Pancreas (tissue), 10 donors: ENCODE data around the gene DAPK2. TPM values are rescaled to one million over a fixed set of nuclear protein-coding genes. Genes with fewer than 3 reads are reported as not detected.

Experiments used
- ATAC-seq, 4 donors: fragments of 200-7000 bp; cut with Tn5 transposase; one replicate each; pipeline versions ENCODE4 v1.8.0 to v1.9.1; 2020; ENCODE audit warnings: mild to moderate bottlenecking in 4 of 4, moderate library complexity in 4 of 4
- DNase-seq, 6 donors: peaks; one replicate each; pipeline ENCODE4 v3.0.0-alpha.2; 2020
- FAIRE-seq: peaks from 2 replicates; lab custom pipeline; 2012; peaks lifted over from hg19 to GRCh38; lab: Jason Lieb, UNC
- H3K27ac ChIP-seq, 4 donors: fragments of 200-600 bp; sonication (generic); 1 replicate in 3 of 4; 2 replicates in 1 of 4; pipeline versions ENCODE4 v1.5.0 to v1.8.0; 2020
- H3K27me3 ChIP-seq, 4 donors: fragments of 200-600 bp; one replicate each; pipeline ENCODE4 v1.8.0; 2021
- H3K36me3 ChIP-seq, 3 donors: fragments of 200-600 bp; sonication (generic) in 1 of 3; one replicate each; pipeline versions ENCODE4 v1.5.0 to v1.8.0; 2020 to 2021
- H3K4me1 ChIP-seq, 3 donors: fragments of 200-600 bp; one replicate each; pipeline ENCODE4 v1.8.0; 2021
- H3K4me3 ChIP-seq, 4 donors: fragments of 200-600 bp; sonication (generic) in 2 of 4; one replicate each; pipeline versions ENCODE4 v1.5.0 to v1.8.0; 2020 to 2021
- H3K9me3 ChIP-seq, 4 donors: fragments of 200-600 bp; one replicate each; pipeline ENCODE4 v1.8.0; 2021
- whole genome bisulfite sequencing, 2 donors: extraction: QIAGEN DNeasy Blood & Tissue Kit; methylation state at CpG; one replicate each; pipeline ENCODE4 v1.1.7; 2013; 5-methylcytosine and 5-hydroxymethylcytosine counted together
- intact Hi-C, 3 donors: fragments of 100-400 bp; cut with DNase I; formaldehyde crosslinking; loops; one replicate each; pipeline versions ENCODE4 v1.11.1 to v1.14.2; 2022
- polyA plus RNA-seq, 2 donors: library from polyadenylated mRNA; stranded (reverse); fragments of 200-250 nt; gene quantifications; one replicate each; pipeline ENCODE4 v1.2.3, GENCODE V29; 2013
- total RNA-seq, 6 donors: library from RNA; stranded (reverse); fragmentation: NEBNext Ultra II Directional in 4 of 6; extraction: Animal tissue kit (Norgen Biotek cat#: 25700) in 4 of 6; gene quantifications; one replicate each; pipeline versions ENCODE4 v1.2.1 to v1.2.4, GENCODE V29; 2021 to 2023
- TF ChIP-seq, protein P1 (sequence below), 4 donors: fragments of 200-600 bp; sonication (generic) in 3 of 4; IDR thresholded peaks; one replicate each; pipeline versions ENCODE4 v1.5.0 to v1.8.0; 2021; ENCODE audit warnings: antibody characterized with exemption in 4 of 4
- donor health status: healthy with polysubstance abuse.
- donor health status: DM: no; HTN: no; CAD: no; lungs with moderate emphysema.
- donor health status: DM: no; HTN: no; CAD: no.
- donor health status: control.
- donor health status: control.
- donor health status: Bipolar disorder and iron deficiency.
- donor health status: DM: yes; HTN: yes; CAD: no.
- donor health status: DM: no; HTN: no; CAD: no.
- donor health status: DM: no; HTN: no; CAD: no.
- donor health status: DM: yes; HTN: yes; CAD: no.

The DAPK2 gene
- total and polyA plus RNA-seq, 8 donors: 2.1 to 8.0 (median 5.4) TPM

DNA sequence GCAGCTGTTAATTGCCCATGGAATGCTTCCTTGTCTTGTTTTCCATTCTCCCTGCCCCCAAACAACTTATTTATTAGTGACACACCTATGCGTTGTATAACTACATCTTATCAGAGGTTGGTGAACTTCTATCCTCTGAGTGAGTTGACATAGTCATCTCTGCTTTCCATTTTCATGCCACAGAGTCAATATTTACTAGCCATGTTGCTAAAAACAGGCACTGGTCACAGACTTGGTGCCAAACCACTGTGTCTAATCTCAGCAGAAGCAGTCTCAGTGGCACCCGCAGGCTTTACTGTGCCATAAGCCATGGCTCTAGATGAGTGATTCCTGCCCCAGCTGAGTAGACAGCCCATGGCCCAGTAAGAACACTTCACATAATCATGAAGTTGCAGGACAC, 26.5 kb downstream of the DAPK2 start:
- Histone ChIP-seq H3K4me1 (peaks cover 19 to 25% (median 19%) of the 10 kb centered on the region in 3 donors), H3K27me3 (no peaks in the 10 kb centered on the region)
- 21 to 23% methylated on average over 2 of the region's 2 CpGs for WGBS, 2 donors

DNA sequence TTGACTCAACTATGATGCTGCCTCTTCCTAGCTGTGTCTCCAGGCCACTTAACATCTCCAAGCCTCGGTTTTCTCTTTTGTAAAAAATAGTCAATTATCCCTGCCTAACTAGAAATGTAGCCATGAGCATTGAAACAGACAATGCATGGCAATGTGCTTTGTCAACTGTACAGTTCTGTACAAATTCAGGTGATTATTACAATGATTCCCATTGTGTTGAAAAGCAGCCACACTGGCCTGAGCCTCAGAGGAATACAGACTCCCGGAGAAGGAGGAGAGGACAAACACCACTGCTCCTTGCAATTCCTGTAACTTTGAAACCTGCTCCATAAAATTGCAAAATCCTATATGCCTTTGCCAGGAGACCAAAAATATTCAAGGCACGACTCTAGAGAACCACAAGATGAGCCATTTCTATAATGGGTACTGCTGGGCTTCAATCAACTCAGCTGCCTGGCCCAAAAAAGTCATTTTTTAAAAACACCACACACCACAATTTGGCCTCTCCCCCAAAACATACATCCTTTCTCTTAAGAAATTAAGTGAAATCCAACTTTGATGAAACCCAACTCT, 28.6 kb downstream of the DAPK2 start:
- H3K36me3 ChIP-seq: no peaks in the 10 kb centered on the region
- WGBS, 2 donors: 84 to 88% methylated on average over 3 of the region's 3 CpGs
- H3K27me3 ChIP-seq: no peaks in the 10 kb centered on the region
- intact Hi-C loops: no loop called here
- H3K9me3 ChIP-seq: no peaks in the 10 kb centered on the region
- peaks cover 25 to 38% (median 33%) of the 10 kb centered on the region in 3 donors for H3K4me1 ChIP-seq
- TF ChIP-seq, protein P1, sequence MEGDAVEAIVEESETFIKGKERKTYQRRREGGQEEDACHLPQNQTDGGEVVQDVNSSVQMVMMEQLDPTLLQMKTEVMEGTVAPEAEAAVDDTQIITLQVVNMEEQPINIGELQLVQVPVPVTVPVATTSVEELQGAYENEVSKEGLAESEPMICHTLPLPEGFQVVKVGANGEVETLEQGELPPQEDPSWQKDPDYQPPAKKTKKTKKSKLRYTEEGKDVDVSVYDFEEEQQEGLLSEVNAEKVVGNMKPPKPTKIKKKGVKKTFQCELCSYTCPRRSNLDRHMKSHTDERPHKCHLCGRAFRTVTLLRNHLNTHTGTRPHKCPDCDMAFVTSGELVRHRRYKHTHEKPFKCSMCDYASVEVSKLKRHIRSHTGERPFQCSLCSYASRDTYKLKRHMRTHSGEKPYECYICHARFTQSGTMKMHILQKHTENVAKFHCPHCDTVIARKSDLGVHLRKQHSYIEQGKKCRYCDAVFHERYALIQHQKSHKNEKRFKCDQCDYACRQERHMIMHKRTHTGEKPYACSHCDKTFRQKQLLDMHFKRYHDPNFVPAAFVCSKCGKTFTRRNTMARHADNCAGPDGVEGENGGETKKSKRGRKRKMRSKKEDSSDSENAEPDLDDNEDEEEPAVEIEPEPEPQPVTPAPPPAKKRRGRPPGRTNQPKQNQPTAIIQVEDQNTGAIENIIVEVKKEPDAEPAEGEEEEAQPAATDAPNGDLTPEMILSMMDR (IDR thresholded peaks at IDR 0.05): no peak
- DNase-seq (no peak), ATAC-seq (no peak), FAIRE-seq (no peak)
- no peak overlapping the region for H3K4me3 ChIP-seq
- no peak overlapping the region for H3K27ac ChIP-seq

More for the DNA sequence above, 26.5 kb downstream of the DAPK2 start:
- Histone ChIP-seq H3K27ac (peak overlapping the region in 2 of 4 donors; percentile 47 to 62), H3K36me3 (no peaks in the 10 kb centered on the region), H3K4me3 (no peak overlapping the region), H3K9me3 (no peaks in the 10 kb centered on the region)
- DNase-seq (peak in 4 of 6 donors; percentile 28 to 73 (median 61)), FAIRE-seq (no peak), ATAC-seq (peak; percentile 72 to 84 (median 80))
- TF ChIP-seq, protein P1 (IDR thresholded peaks at IDR 0.05): no peak
- intact Hi-C loops: no loop called here

DNA sequence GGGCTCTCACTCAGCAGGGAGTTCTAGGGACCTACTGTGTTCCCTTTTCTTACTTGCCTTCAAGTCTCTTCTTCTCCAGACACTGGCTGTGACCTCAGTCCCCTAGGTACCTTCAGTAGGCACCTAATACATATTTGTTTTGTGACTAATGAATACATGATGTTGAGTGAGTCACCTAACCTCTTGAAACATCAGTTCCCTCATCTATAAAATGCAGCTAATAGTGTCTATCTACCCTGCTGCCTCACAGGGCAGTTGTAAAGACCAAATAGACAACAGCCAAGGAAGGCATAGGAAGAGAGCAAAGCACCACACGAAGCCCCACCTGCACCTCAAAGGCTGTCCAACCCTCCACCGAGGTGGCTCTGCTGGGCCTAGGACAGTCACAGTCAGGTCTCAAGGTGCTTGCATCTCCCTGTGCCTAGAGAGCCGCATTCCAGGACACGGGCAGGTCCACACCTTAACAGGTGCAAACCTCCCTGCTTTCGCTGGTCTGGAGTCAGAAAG, 29.1 kb downstream of the DAPK2 start:
- TF ChIP-seq, protein P1 (IDR thresholded peaks at IDR 0.05): no peak
- H3K36me3 ChIP-seq: no peaks in the 10 kb centered on the region
- ATAC-seq (peak; percentile 15 to 59 (median 30)), FAIRE-seq (no peak), DNase-seq (no peak)
- H3K27ac ChIP-seq: no peak overlapping the region
- no peaks in the 10 kb centered on the region for H3K9me3 ChIP-seq
- 95 to 96% methylated on average over 5 of the region's 5 CpGs for WGBS, 2 donors
- peaks cover 25 to 38% (median 33%) of the 10 kb centered on the region in 3 donors for H3K4me1 ChIP-seq
- intact Hi-C loops: no loop called here
- no peaks in the 10 kb centered on the region for H3K27me3 ChIP-seq
- no peak overlapping the region for H3K4me3 ChIP-seq

DNA sequence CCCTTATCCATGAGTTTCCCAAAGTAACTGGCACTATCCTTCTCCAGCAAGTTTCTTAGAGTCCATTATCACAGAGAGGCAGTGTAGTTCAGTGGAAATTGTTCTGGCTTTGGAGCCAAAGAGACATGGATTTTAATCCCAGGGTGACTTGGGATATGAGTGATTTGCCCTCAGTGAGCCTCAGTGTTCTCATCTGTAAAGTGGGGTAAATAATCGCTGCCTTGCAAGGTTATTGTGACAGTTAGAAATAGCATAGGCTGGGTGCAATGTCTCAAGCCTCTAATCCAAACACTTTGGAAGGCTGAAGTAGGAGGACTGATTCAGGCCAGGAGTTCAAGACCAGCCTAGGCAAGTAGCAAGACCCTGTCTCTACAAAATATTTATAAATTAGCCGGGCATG, 30.0 kb downstream of the DAPK2 start:
- Histone ChIP-seq H3K9me3 (no peaks in the 10 kb centered on the region), H3K4me3 (no peak overlapping the region), H3K27ac (no peak overlapping the region), H3K4me1 (peaks cover 25 to 38% (median 33%) of the 10 kb centered on the region in 3 donors), H3K27me3 (no peaks in the 10 kb centered on the region), H3K36me3 (no peaks in the 10 kb centered on the region)
- TF ChIP-seq, protein P1 (IDR thresholded peaks at IDR 0.05): no peak
- WGBS, 2 donors: 95 to 100% methylated on average over 2 of the region's 2 CpGs
- intact Hi-C loops: no loop called here
- no peak for ATAC-seq
- no peak for DNase-seq
- FAIRE-seq: no peak

DNA sequence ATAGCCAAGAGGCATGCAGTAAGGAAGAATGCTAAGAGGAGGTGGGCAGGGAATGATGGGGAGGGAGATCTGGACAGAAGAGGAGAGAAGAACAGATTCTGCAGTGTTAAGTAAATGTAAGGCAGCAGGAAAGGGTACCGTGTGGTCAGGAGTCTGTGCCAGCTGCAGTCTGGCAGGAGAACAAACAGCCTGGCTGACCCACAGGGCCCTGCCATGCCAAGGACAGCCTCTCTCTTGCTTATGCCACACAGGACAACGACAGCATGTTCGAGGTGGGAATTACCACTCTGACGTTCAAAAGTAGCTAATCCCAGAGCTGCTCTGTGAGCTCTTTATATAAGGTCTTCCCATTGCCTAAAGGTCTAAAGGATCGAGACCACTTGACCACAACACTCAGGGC, 31.3 kb downstream of the DAPK2 start:
- Histone ChIP-seq H3K9me3 (no peaks in the 10 kb centered on the region), H3K27me3 (no peaks in the 10 kb centered on the region), H3K4me3 (no peak overlapping the region), H3K4me1 (peaks cover 20 to 42% (median 30%) of the 10 kb centered on the region in 3 donors), H3K36me3 (no peaks in the 10 kb centered on the region), H3K27ac (peak overlapping the region in 2 of 4 donors; percentile 10 to 70)
- TF ChIP-seq, protein P1 (IDR thresholded peaks at IDR 0.05): no peak
- peak; percentile 69 to 86 (median 82) for DNase-seq
- FAIRE-seq: no peak
- ATAC-seq: peak; percentile 74 to 85 (median 79)
- intact Hi-C loops: no loop called here
- WGBS, 2 donors: 27 to 39% methylated on average over 5 of the region's 5 CpGs
